HG03175 (cell line): ENCODE data around the gene APC.
"Not testable (repeated sequence)": the region's sequence is repeated elsewhere in the genome, so short reads cannot be mapped to it uniquely, and the experiment has no call there.

Experiments used
- ATAC-seq: cut with Tn5 transposase; IDR thresholded peaks from one replicate; pipeline ENCODE4 v1.9.1; 2021; ENCODE audit warnings: mild to moderate bottlenecking, moderate library complexity; ENCODE audit not compliant: unreplicated experiment

Gene APC

GRCh38 chr5:112713206-112713605 is 24.5 kb upstream of the APC start:
- no peak for ATAC-seq

DNA sequence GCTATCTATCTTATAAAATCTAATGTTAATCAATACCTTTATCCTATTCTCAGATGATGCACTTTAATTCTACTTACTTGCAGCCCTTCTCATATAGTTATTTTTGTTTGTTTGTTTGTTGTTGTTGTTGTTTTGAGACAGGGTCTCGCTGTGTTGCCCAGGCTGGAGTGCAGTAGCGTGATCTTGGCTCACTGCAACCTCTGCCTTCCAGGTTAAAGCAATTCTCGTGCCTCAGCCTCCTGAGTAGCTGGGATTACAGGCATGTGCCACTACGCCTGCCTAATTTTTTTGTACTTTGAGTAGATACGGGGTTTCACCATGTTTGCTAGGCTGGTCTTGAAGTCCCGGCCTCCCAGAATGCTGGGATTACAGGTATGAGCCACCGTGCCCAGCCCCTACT is 20.8 kb upstream of the APC start:
- ATAC-seq, result not testable (repeated sequence)

GRCh38 chr5:112717506-112718082 is 20.1 kb upstream of the APC start:
- no peak for ATAC-seq

GRCh38 chr5:112718344-112718743 is 19.3 kb upstream of the APC start:
- no peak for ATAC-seq

DNA sequence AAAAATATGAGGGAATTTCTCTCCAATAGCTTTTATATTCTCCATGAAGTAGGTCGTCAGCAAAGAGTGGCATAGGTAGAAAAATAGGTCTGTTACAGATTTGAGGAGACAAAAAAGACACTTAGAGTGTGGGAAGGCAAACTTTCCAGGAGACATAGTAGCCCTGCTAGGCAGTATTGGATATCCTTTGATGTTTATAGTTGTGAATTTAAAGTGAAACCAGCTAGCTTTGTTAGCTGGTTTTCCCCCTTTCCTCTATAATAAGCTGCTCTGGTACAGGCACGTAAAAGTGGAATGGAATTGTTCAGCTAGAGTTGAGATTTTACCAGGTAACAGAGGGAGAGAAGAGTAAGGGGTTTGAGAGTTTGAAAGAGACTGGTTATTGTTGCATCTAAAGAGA is 17.1 kb upstream of the APC start:
- ATAC-seq, result no peak

DNA sequence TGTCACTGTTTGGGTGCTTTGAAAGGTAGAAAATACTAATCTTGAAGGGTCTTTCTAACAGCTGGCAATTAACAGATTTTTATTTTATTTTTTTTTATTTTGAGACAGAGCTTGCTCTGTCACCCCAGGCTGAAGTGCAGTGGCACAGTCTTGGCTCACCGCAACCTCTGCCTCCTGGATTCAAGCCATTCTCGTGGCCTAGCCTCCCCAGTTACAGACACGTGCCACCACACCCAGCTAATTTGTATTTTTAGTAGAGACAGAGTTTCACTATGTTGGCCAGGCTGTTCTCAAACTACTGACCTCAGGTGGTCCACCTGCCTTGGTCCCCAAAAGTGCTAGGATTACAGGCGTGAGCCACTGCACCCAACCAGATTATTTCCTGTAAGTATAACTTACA is 12.8 kb upstream of the APC start:
- ATAC-seq, result no peak

DNA sequence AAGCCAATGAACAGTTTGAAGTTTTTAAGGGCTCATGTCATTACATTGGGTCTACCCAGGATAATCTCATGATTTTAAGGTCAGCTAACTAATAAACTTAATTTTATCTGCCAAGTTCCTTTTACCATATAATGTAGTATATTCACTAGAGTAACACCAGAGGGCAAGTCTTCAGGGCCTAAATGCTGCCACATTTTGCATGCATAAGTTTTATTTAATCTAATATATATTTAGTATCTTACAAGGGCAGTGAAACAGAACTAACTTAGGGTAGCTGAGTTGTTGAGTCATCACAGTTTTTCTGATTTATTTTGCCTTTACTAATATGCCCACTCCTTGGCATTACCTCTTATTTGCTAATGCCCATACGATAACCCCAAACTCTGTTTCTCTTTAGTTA is 8.1 kb upstream of the APC start:
- ATAC-seq, result no peak

GRCh38 chr5:112732131-112732530 is 5.6 kb upstream of the APC start:
- no peak for ATAC-seq

GRCh38 chr5:112733586-112733985 is 4.1 kb upstream of the APC start:
- ATAC-seq, result no peak

DNA sequence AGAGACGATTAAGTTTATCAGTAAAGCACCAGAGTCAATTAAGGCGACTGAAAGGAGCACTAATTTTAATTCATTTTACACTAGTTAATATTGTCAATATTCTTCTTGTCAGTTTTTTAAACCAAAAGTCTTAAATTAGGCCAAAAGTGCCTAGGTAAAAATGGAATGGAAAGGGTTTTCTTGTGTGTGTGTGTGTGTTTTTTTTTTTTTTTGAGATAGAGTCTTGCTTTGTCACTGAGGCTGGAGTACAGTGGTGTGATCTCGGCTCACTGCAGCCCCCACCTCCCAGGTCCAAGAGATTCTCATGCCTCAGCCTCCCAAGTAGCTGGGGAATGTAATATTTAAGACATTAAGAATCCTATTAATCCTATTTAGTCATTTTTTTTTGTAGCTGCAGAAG is 3.1 kb upstream of the APC start:
- ATAC-seq, result no peak

DNA sequence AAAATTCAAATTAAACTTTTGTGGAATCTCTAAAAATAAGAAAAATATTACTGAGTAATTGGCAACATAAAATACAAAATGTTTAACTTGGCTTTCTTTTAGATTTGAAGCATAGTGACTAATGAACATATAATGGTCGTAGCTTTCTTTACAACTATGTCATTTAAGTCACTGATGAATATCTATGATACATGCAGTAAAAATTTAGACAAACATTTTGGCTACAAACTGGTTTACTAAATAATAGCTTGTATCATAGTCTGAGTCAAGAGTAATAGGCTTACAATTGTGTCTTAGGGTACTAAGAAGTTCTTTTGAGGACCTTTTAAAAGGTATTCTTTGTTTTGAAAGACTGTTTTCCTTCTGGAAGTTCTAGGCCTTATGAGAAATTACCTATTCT is 2.0 kb upstream of the APC start:
- ATAC-seq, result no peak

DNA sequence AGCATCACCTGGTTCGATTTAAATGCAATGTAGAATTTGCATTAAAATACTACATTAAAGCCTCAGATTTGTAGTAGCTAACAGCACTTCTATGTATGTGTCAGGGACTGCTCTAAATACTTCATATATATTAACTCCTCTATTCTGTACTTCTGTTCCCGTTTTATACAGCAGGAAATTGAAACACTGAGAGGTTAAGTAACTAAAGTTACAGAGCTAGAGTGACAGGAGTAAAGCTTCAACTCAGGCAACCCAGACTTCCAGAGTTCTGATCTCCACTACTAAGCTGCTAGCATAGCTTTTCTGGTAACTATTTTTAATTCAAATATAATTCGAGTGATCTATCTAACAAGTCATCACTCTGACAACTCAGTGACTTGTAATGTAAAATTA is 619 bp upstream of the APC start:
- peak; percentile 1 for ATAC-seq

DNA sequence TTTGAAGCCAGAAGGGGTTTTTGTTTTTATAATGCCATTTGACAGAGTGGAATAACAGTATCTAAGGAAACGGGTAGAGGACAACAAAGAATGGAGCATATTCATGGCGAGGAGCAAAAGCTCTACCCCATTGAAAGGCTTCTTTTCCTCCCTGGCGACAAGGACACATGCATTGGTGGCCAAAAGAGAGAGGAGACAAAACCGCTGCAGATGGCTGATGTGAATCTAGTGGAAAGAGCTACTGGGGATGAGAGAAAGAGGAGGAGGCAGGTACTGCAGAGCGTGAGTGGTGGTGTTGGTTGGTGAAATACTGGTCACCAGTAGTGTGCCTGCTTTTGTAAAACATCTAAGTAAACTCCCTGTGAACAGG is 491 bp downstream of the APC start:
- peak; percentile 35 for ATAC-seq

- ATAC-seq, result no peak
These were observed 4.7 kb downstream of the APC start for GRCh38 chr5:112742424-112742823.

DNA sequence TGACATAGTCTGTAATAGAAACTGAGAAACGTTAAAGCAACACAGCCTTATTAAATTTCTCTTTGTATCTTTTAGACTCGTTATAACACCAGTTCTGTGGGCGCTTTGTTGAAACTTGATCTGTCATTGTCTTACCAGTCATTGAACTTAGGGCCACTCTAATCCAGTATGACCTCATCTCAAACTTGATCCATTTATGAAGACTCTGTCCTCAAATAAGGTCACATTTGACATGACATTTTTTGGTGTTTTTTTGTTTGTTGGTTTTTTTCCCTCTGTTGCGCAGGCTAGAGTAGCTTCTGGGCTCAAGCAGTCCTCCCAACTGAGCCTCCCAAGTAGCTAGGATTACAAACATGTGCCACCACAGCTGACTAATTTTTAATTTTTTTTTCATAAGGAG is 5.9 kb downstream of the APC start:
- no peak for ATAC-seq

DNA sequence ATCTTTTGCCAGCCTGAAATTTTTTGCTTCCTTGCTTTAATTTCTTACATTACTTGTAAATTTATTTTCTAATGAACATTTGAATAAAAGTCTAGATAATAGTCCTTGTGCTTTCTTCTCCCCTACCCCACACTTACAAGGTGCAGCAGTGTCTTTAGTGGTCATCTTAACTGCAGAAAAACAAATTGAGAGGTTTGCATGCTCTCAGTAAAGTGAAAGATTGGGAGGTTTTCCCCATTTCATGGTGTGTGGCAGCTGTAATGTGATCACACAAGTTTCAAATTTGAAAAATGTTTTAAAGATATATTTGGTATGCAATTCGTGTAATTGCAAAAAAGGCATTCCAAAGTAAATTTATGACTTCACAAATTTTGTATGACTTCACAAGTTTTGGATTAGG is 14.7 kb downstream of the APC start:
- no peak for ATAC-seq

GRCh38 chr5:112755703-112756102 is 18.0 kb downstream of the APC start:
- ATAC-seq, result no peak

DNA sequence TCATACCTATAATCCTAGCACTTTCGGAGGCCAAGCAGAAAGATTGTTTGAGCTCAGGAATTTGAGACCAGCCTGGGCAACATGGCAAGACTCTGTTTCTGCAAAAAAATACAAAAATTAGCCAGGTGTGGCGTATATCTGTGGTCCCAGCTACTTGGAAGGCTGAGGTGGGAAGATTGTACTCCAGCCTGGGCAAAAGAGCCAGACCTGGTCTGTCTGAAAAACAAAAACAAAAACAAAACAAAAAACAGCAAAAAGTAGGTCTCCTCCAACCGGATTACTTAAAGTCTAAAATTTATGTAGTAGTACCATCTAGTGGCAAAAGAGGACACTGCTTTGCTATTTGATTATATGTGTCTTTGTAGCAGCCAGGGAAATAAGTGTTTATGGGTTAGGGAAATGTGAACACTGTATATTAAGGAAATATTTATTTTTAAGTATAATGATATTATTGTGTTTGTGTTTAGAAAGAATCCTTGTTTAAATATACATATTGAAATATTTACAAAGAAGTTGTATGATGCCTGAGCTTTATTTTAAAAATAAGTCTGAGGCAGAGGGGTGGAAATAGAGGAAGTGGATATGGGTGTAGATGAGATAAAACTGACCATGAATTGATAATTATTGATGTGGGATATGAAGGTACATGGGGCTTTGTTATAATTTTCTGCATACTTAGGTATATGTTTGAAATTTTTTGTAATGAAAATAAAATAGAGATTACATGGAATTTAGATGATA is 20.0 kb downstream of the APC start:
- peak; percentile 97 for ATAC-seq

GRCh38 chr5:112758676-112759075 is 21.0 kb downstream of the APC start:
- no peak for ATAC-seq

DNA sequence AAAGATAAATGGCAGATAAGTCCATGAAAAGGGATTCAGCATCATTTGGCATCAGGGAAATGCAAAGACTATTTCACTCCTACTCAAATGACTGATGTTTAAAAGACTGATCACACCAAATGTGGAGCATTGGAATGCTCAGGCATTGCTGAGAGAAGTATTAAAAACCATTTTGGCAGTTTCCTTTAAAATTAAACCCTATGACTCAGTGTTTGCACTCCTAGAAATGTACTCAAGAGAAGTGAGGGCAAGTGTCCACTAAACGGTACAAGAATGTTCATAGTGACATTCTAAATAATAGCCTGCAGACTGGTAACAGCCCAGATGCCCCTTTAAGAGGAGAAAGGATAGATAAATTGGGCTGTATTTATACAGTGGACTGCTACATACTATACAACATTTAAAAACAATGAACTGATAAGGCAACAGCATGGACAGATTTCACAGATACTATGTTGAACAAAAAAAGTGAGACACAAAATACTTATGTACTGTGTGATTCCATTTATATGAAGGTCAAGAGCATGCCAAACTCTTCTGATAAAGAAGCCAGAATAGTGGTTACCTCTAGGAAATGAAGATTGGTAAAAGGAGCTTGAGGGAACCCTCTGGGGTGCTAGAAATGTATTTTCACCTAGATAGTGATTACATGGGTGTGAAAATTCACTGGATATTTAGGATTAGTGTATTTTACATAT is 24.6 kb downstream of the APC start:
- no peak for ATAC-seq

DNA sequence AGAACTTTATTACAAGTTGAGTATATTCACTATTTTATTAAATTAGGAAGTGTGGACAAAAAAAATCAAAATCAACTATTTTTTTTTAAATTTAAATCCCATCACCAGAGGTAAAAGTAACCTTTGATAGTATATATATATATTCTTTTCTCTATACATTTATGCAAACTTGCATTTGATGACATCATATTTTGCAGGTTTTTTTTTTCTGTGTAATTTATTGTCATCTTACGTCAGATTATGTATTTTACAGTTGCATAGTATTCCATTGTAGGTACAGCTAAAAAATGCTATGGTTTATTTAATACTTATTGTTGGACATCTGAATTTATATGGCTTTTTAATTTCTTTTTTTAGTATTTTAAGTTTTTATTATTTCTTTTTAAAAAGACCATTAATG is 25.5 kb downstream of the APC start:
- ATAC-seq, result no peak

DNA sequence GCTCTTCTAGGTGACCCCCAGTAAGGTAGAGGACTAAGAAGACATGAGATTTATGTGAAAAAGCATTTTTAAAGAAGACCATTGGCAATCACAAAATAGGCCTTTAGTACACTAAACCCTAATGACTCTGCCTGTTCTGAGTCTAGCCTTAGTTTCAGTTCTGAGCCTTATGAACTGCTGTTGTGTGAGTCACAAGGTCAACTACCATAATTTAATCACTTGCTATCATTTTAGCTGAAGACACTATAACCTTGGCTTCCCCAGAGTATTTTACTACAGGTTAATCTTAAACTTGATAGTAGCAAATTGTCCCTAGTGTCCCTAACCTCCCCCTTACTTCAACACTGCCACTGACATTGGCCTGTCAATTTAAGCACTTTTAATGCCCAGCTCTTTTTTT is 34.4 kb downstream of the APC start:
- ATAC-seq, result no peak
